ENCODE data around the gene TAF3. TPM values are rescaled to one million over a fixed set of nuclear protein-coding genes. Genes with fewer than 3 reads are reported as not detected.

The TAF3 gene
- total and polyA plus RNA-seq, 2 donors (not counting 1 experiment from before 2014, with no cell fraction given) = 7.0 to 20.1 TPM

DNA sequence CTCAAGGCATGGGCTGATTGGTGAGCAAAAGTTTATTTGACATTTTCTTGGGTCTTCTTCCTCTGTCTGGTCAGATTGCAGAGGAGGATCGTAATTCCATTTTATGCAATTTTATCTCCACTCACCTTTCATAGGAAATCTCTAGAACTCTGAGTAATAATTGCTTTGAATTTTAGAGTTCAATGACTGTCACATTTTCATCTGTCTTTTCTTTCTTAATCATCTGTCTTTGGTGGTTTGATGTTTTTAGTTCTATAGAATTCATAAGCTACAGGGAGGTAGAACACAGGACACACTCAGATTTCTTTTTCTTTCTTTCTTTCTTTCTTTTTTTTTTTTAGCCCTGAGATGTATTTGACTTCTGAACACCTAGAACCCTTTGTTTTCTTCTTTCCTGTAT, 247.8 kb downstream of the TAF3 start:
- no peaks in the 10 kb centered on the region for H3K9me3 ChIP-seq (ENCODE audit: control extremely low read depth in 1 of 3, control insufficient read depth in 2 of 3, insufficient read depth in 1 of 3, low read length in 2 of 3)
- ChIA-PET POLR2A (no interaction called here), CTCF (no interaction called here)
- no peak overlapping the region for H3K9ac ChIP-seq (ENCODE audit: low read length)
- H3K79me2 ChIP-seq (ENCODE audit: control insufficient read depth, insufficient read depth, low read length) = no peaks in the 10 kb centered on the region
- H3K36me3 ChIP-seq (replicated peaks in 1 of 2; ENCODE audit: control extremely low read depth in 1 of 2, control insufficient read depth in 1 of 2, extremely low read depth in 1 of 2, insufficient read depth in 2 of 2, low read length in 1 of 2) = no peaks in the 10 kb centered on the region
- DNase-seq = no peak
- no peak overlapping the region for H3K4me3 Mint-ChIP-seq
- no peaks in the 10 kb centered on the region for H4K20me1 ChIP-seq (ENCODE audit: control insufficient read depth, insufficient read depth, low read length, poor library complexity, severe bottlenecking)
- no peak overlapping the region for H3K4me3 ChIP-seq (ENCODE audit: control extremely low read depth in 1 of 5, extremely low read depth in 1 of 5, insufficient read depth in 1 of 5, low read depth in 2 of 5, low read length in 4 of 5)
- intact Hi-C loops (cut with micrococcal nuclease) = no loop called here
- peaks cover 0 to 28% (median 5%) of the 10 kb centered on the region in 4 experiments for H3K27me3 ChIP-seq (replicated peaks in 1 of 4; ENCODE audit: control extremely low read depth in 1 of 4, control insufficient read depth in 3 of 4, insufficient read depth in 4 of 4, low read length in 3 of 4)
- TF ChIP-seq, protein P1, sequence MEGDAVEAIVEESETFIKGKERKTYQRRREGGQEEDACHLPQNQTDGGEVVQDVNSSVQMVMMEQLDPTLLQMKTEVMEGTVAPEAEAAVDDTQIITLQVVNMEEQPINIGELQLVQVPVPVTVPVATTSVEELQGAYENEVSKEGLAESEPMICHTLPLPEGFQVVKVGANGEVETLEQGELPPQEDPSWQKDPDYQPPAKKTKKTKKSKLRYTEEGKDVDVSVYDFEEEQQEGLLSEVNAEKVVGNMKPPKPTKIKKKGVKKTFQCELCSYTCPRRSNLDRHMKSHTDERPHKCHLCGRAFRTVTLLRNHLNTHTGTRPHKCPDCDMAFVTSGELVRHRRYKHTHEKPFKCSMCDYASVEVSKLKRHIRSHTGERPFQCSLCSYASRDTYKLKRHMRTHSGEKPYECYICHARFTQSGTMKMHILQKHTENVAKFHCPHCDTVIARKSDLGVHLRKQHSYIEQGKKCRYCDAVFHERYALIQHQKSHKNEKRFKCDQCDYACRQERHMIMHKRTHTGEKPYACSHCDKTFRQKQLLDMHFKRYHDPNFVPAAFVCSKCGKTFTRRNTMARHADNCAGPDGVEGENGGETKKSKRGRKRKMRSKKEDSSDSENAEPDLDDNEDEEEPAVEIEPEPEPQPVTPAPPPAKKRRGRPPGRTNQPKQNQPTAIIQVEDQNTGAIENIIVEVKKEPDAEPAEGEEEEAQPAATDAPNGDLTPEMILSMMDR (IDR thresholded peaks at IDR 0.05) = no peak
- TF ChIP-seq EZH2 (IDR thresholded peaks at IDR 0.05; ENCODE audit: borderline replicate concordance, insufficient read depth, low read depth, low read length, poor library complexity, severe bottlenecking) = no peak
- H3K4me2 ChIP-seq (replicated peaks; ENCODE audit: low read depth, low read length, poor library complexity, severe bottlenecking) = no peak overlapping the region
- peaks cover 3 to 7% of the 10 kb centered on the region in 2 donors for H3K4me1 ChIP-seq (ENCODE audit: control insufficient read depth in 2 of 2, insufficient read depth in 2 of 2, low read length in 2 of 2)
- WGBS (ENCODE audit: insufficient coverage) = no CpG with 5 or more reads among the region's 1 CpG
- no peak overlapping the region for H2AFZ ChIP-seq (ENCODE audit: insufficient read depth, low read depth, low read length, poor library complexity, severe bottlenecking)
- H3K9me3 Mint-ChIP-seq (ENCODE audit: insufficient read depth) = no peaks in the 10 kb centered on the region
- H3K27ac ChIP-seq (ENCODE audit: low read length in 2 of 2) = no peak overlapping the region
- no peaks in the 10 kb centered on the region for H3K4me1 Mint-ChIP-seq
- H3K27ac Mint-ChIP-seq = no peak overlapping the region
- ATAC-seq (ENCODE audit: low read depth) = no peak
- H3K27me3 Mint-ChIP-seq = peaks cover 31% of the 10 kb centered on the region

Other genes starting within 250 kb of the TAF3 start
- not detected in 2 replicates for gene ITIH5, start 151.5 kb upstream of the TAF3 start, total RNA-seq
- not detected in 2 replicates for gene ITIH5, start 151.5 kb upstream of the TAF3 start, polyA plus RNA-seq
- gene ITIH2, start 115.2 kb upstream of the TAF3 start, total RNA-seq = not detected in 2 replicates
- gene ITIH2, start 115.2 kb upstream of the TAF3 start, polyA plus RNA-seq = not detected in 2 replicates
- gene KIN, start 30.5 kb upstream of the TAF3 start, total RNA-seq = 16.5 and 17.3 TPM in 2 replicates
- 3.4 and 4.5 TPM in 2 replicates for gene KIN, start 30.5 kb upstream of the TAF3 start, polyA plus RNA-seq
- gene ATP5F1C, start 30.3 kb upstream of the TAF3 start, total RNA-seq = 110 and 114 TPM in 2 replicates
- gene ATP5F1C, start 30.3 kb upstream of the TAF3 start, polyA plus RNA-seq = 82.7 and 116 TPM in 2 replicates
- 0.49 and 0.94 TPM in 2 replicates for gene GATA3, start 236.2 kb downstream of the TAF3 start, total RNA-seq
- 0.60 and 1.2 TPM in 2 replicates for gene GATA3, start 236.2 kb downstream of the TAF3 start, polyA plus RNA-seq